ENCODE results near the gene OLIG2. TPM values are rescaled to one million over a fixed set of nuclear protein-coding genes. Genes with fewer than 3 reads are reported as not detected.

Gene OLIG2
- total and polyA plus RNA-seq, 2 donors (not counting 3 experiments of a cell fraction or from before 2014, with no cell fraction given), result not detected

DNA sequence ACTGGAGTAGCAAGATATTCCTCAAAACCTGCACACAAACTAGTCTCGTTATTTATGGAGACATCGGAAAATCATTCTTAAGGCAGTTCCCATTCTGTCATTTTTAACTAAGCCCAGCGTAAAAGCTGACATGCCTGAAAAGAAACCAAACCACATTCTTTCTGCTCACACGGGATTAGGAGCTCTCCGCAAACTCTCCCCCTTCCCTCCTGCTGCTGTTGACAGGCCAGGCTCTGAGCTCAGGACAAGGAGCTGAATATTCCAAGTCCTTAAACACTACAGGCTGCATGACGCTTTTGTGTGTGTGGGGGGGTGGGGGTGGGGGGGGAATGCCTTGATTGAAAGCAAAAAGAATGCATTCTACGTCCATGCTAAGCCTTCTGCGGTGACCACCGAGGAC, 49.4 kb downstream of the OLIG2 start:
- no peak for DNase-seq (ENCODE audit: low read depth, low spot score)
- no peak overlapping the region for H3K4me3 ChIP-seq (replicated peaks in 1 of 3; ENCODE audit: insufficient read depth in 1 of 3, low read depth in 1 of 3, low read length in 3 of 3)
- intact Hi-C loops (cut with micrococcal nuclease) (loop anchor here (10.0 kb wide), 1 partner anchor 50 kb away; the partner anchor contains the start of gene OLIG2), dilution Hi-C loops (cut with MboI; ENCODE audit: extremely low pct_ligation_motif_present, low sequenced_read_pairs) (no loop called here)
- no peaks in the 10 kb centered on the region for H3K36me3 ChIP-seq (ENCODE audit: control insufficient read depth in 2 of 2, extremely low read depth in 1 of 2, insufficient read depth in 2 of 2, low read length in 2 of 2)
- H3K79me2 ChIP-seq (ENCODE audit: control insufficient read depth, insufficient read depth, low read length), result no peaks in the 10 kb centered on the region
- ChIA-PET CTCF (interaction anchor here (1.4 kb wide), 1 partner anchor 135 kb away, joined by 4 read pairs; no protein-coding TSS in a partner anchor), POLR2A (no interaction called here)
- no peak overlapping the region for H2AFZ ChIP-seq (ENCODE audit: low read depth, low read length)
- H3K9ac ChIP-seq (replicated peaks; ENCODE audit: extremely low read depth, insufficient read depth, low read length), result no peak overlapping the region
- no peaks in the 10 kb centered on the region for H4K20me1 ChIP-seq (replicated peaks; ENCODE audit: control insufficient read depth, extremely low read depth, insufficient read depth, low read length)
- peaks cover 61 to 69% of the 10 kb centered on the region in 2 experiments for H3K27me3 ChIP-seq (ENCODE audit: control insufficient read depth in 2 of 2, insufficient read depth in 2 of 2, low read length in 2 of 2)
- H3K27ac ChIP-seq (ENCODE audit: insufficient read depth, low read depth, low read length), result no peak overlapping the region
- TF ChIP-seq POLR2AphosphoS5 (IDR thresholded peaks at IDR 0.05; ENCODE audit: insufficient read depth, low read depth, low read length) (no peak), GATA2 (IDR thresholded peaks at IDR 0.05; ENCODE audit: insufficient read depth, insufficient read length, low read depth, low read length) (no peak), JUN (IDR thresholded peaks at IDR 0.05; ENCODE audit: borderline replicate concordance, insufficient read depth, insufficient read length, low read depth) (no peak), POLR2A (IDR thresholded peaks at IDR 0.05; ENCODE audit: low read depth, low read length) (no peak), EZH2 (IDR thresholded peaks at IDR 0.05; ENCODE audit: borderline replicate concordance, low read depth, low read length, severe bottlenecking) (no peak), MYC (IDR thresholded peaks at IDR 0.05; ENCODE audit: low read depth, low read length) (no peak), FOS (IDR thresholded peaks at IDR 0.05; ENCODE audit: borderline replicate concordance, insufficient read depth, low read length) (no peak)
- TF ChIP-seq, protein P1, sequence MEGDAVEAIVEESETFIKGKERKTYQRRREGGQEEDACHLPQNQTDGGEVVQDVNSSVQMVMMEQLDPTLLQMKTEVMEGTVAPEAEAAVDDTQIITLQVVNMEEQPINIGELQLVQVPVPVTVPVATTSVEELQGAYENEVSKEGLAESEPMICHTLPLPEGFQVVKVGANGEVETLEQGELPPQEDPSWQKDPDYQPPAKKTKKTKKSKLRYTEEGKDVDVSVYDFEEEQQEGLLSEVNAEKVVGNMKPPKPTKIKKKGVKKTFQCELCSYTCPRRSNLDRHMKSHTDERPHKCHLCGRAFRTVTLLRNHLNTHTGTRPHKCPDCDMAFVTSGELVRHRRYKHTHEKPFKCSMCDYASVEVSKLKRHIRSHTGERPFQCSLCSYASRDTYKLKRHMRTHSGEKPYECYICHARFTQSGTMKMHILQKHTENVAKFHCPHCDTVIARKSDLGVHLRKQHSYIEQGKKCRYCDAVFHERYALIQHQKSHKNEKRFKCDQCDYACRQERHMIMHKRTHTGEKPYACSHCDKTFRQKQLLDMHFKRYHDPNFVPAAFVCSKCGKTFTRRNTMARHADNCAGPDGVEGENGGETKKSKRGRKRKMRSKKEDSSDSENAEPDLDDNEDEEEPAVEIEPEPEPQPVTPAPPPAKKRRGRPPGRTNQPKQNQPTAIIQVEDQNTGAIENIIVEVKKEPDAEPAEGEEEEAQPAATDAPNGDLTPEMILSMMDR (IDR thresholded peaks at IDR 0.05; ENCODE audit: extremely low read depth in 1 of 2, insufficient read depth in 1 of 2, low read depth in 1 of 2, low read length in 2 of 2), result no peak
- TF ChIP-seq, protein P2, sequence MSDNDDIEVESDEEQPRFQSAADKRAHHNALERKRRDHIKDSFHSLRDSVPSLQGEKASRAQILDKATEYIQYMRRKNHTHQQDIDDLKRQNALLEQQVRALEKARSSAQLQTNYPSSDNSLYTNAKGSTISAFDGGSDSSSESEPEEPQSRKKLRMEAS (IDR thresholded peaks at IDR 0.05; ENCODE audit: insufficient read depth, insufficient read length), result no peak
- no TSS peak for BruUV-seq (replicated peaks)
- H3K4me2 ChIP-seq (ENCODE audit: insufficient read depth, low read length), result no peak overlapping the region
- H3K9me3 ChIP-seq (replicated peaks; ENCODE audit: control insufficient read depth, insufficient read depth, low read length), result no peaks in the 10 kb centered on the region
- peaks cover 5% of the 10 kb centered on the region for H3K4me1 ChIP-seq (ENCODE audit: control insufficient read depth, extremely low read depth, insufficient read depth, low read length)
- no peak for FAIRE-seq
- H3K9me1 ChIP-seq (replicated peaks; ENCODE audit: control insufficient read depth, extremely low read depth, insufficient read depth, low read length), result no peaks in the 10 kb centered on the region

Data from endothelial cell of umbilical vein (primary cell).